ENCODE results near the gene CARTPT.
A peak's percentile ranks its signal among the peaks of the same experiment; 100 is the strongest.

The CARTPT gene

GRCh38 chr5:71752441-71753190, 33.5 kb downstream of the CARTPT start:
- H3K4me2 ChIP-seq (ENCODE audit: low read length), result no peak overlapping the region
- no peaks in the 10 kb centered on the region for H3K9me3 ChIP-seq (ENCODE audit: control insufficient read depth, insufficient read depth, low read length)
- no peak overlapping the region for H3K4me3 ChIP-seq (ENCODE audit: low read length)
- TF ChIP-seq EZH2phosphoT487 (IDR thresholded peaks at IDR 0.05; ENCODE audit: borderline replicate concordance, low read length) (no peak), CTCF (IDR thresholded peaks at IDR 0.05; ENCODE audit: low read depth, low read length, poor library complexity, severe bottlenecking) (no peak)
- no peaks in the 10 kb centered on the region for H3K4me1 ChIP-seq (ENCODE audit: control insufficient read depth, low read length)
- H3K27me3 ChIP-seq (ENCODE audit: control insufficient read depth, low read length), result no peaks in the 10 kb centered on the region
- H3K79me2 ChIP-seq (ENCODE audit: control insufficient read depth, low read length), result no peaks in the 10 kb centered on the region
- H3F3A ChIP-seq (ENCODE audit: control insufficient read depth, insufficient read depth), result no peaks in the 10 kb centered on the region
- no peaks in the 10 kb centered on the region for H3K9me2 ChIP-seq (replicated peaks; ENCODE audit: control insufficient read depth, low read length)
- H3K36me3 ChIP-seq (ENCODE audit: control insufficient read depth, low read length), result no peaks in the 10 kb centered on the region
- no peaks in the 10 kb centered on the region for H4K20me1 ChIP-seq (ENCODE audit: control insufficient read depth, insufficient read depth, low read depth, low read length)
- H3K27ac ChIP-seq (ENCODE audit: low read depth, low read length), result no peak overlapping the region

GRCh38 chr5:71757590-71758543, 38.8 kb downstream of the CARTPT start:
- no peaks in the 10 kb centered on the region for H3F3A ChIP-seq (ENCODE audit: control insufficient read depth, insufficient read depth)
- no peaks in the 10 kb centered on the region for H3K79me2 ChIP-seq (ENCODE audit: control insufficient read depth, low read length)
- H3K27me3 ChIP-seq (ENCODE audit: control insufficient read depth, low read length), result no peaks in the 10 kb centered on the region
- no peaks in the 10 kb centered on the region for H3K9me3 ChIP-seq (ENCODE audit: control insufficient read depth, insufficient read depth, low read length)
- H4K20me1 ChIP-seq (ENCODE audit: control insufficient read depth, insufficient read depth, low read depth, low read length), result no peaks in the 10 kb centered on the region
- TF ChIP-seq EZH2phosphoT487 (IDR thresholded peaks at IDR 0.05; ENCODE audit: borderline replicate concordance, low read length) (no peak), CTCF (IDR thresholded peaks at IDR 0.05; ENCODE audit: low read depth, low read length, poor library complexity, severe bottlenecking) (peak; percentile 27)
- H3K9me2 ChIP-seq (replicated peaks; ENCODE audit: control insufficient read depth, low read length), result no peaks in the 10 kb centered on the region
- H3K4me2 ChIP-seq (ENCODE audit: low read length), result no peak overlapping the region
- H3K27ac ChIP-seq (ENCODE audit: low read depth, low read length), result no peak overlapping the region
- H3K36me3 ChIP-seq (ENCODE audit: control insufficient read depth, low read length), result no peaks in the 10 kb centered on the region
- H3K4me1 ChIP-seq (ENCODE audit: control insufficient read depth, low read length), result no peaks in the 10 kb centered on the region
- no peak overlapping the region for H3K4me3 ChIP-seq (ENCODE audit: low read length)

- H3K4me3 ChIP-seq (ENCODE audit: low read length), result no peak overlapping the region
- no peaks in the 10 kb centered on the region for H3K9me3 ChIP-seq (ENCODE audit: control insufficient read depth, insufficient read depth, low read length)
- H3K27me3 ChIP-seq (ENCODE audit: control insufficient read depth, low read length), result no peaks in the 10 kb centered on the region
- no peak overlapping the region for H3K4me2 ChIP-seq (ENCODE audit: low read length)
- H3K36me3 ChIP-seq (ENCODE audit: control insufficient read depth, low read length), result no peaks in the 10 kb centered on the region
- no peaks in the 10 kb centered on the region for H3K4me1 ChIP-seq (ENCODE audit: control insufficient read depth, low read length)
- no peak for TF ChIP-seq EZH2phosphoT487 (IDR thresholded peaks at IDR 0.05; ENCODE audit: borderline replicate concordance, low read length)
- no peak for TF ChIP-seq CTCF (IDR thresholded peaks at IDR 0.05; ENCODE audit: low read depth, low read length, poor library complexity, severe bottlenecking)
- no peaks in the 10 kb centered on the region for H3K79me2 ChIP-seq (ENCODE audit: control insufficient read depth, low read length)
- no peaks in the 10 kb centered on the region for H3F3A ChIP-seq (ENCODE audit: control insufficient read depth, insufficient read depth)
- no peak overlapping the region for H3K27ac ChIP-seq (ENCODE audit: low read depth, low read length)
- H4K20me1 ChIP-seq (ENCODE audit: control insufficient read depth, insufficient read depth, low read depth, low read length), result no peaks in the 10 kb centered on the region
- no peaks in the 10 kb centered on the region for H3K9me2 ChIP-seq (replicated peaks; ENCODE audit: control insufficient read depth, low read length)
Observed at GRCh38 chr5:71762826-71763225, 43.8 kb downstream of the CARTPT start.

Measured in DOHH2 (cell line).